Cardiac muscle cell (in vitro differentiated cells and primary cell): Measurements from ENCODE around the gene CHD9NB. TPM values are rescaled to one million over a fixed set of nuclear protein-coding genes. Genes with fewer than 3 reads are reported as not detected.

Source experiments
- DNase-seq, 2 donors: peaks; one replicate each; pipeline versions ENCODE4 v3.0.0 to v3.0.0-alpha.2; 2010 to 2017; ENCODE audit warnings: low read depth in 1 of 2, low spot score in 1 of 2
- H3K27ac ChIP-seq: fragments of 200-600 bp; sonication (generic); 2 replicates; pipeline ENCODE4 v1.5.1; 2016
- H3K27me3 ChIP-seq: fragments of 200-600 bp; sonication (generic); 2 replicates; pipeline ENCODE4 v1.6.0; 2016; ENCODE audit warnings: control low read depth
- H3K36me3 ChIP-seq: fragments of 200-600 bp; sonication (generic); 2 replicates; pipeline ENCODE4 v1.5.1; 2016; ENCODE audit warnings: control low read depth
- H3K4me1 ChIP-seq: fragments of 200-600 bp; sonication (generic); 2 replicates; pipeline ENCODE4 v1.8.1; 2017; ENCODE audit warnings: low read depth, mild to moderate bottlenecking, mixed run types
- H3K4me3 ChIP-seq: fragments of 200-600 bp; sonication (generic); 2 replicates; pipeline ENCODE4 v1.5.1; 2016; ENCODE audit warnings: mild to moderate bottlenecking
- H3K9me3 ChIP-seq: fragments of 200-600 bp; sonication (generic); 2 replicates; pipeline ENCODE4 v1.5.1; 2017; ENCODE audit warnings: low read depth, mild to moderate bottlenecking, control low read depth
- polyA plus RNA-seq: library from polyadenylated mRNA; unstranded; fragments of >200 nt; fragmentation: Nextera tagmentation; extraction: Ambion mirVana; gene quantifications from 2 replicates; pipeline ENCODE4 v1.2.1, GENCODE V29; 2016
- total RNA-seq: library from RNA; depleted of rRNA; stranded (reverse); fragments of >200 nt; gene quantifications from 2 replicates; pipeline ENCODE4 v1.2.3, GENCODE V29; 2016
- TF ChIP-seq, protein P1 (sequence below): IDR thresholded peaks from 2 replicates; pipeline ENCODE4 v1.5.1; 2012; ENCODE audit warnings: low read depth, mild to moderate bottlenecking, low read length

Gene CHD9NB
- total and polyA plus RNA-seq, 2 experiments from 2014 or later, result 0.12 TPM; not detected in 1

DNA sequence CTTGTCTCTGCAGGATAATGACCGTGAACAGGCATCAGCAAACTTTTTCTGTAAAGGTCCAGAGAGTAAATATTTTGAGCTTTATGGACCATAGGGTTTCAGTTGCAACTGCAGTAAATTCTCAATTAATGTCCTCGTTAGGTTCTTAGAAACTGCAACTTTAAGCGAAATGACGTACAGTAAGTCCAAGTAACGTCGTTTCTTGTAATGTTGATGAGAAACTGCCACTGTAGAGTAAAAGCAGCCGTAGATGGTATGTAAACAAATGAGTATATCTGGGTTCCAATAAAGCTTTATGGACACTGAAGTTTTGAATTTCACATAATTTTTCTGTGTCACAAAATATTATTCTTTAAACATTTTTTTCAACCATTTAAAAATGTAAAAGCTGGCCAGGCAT lies 7.0 kb upstream of the CHD9NB start:
- no peak for DNase-seq
- Histone ChIP-seq H3K27ac (no peak overlapping the region), H3K27me3 (no peaks in the 10 kb centered on the region), H3K4me1 (no peaks in the 10 kb centered on the region), H3K36me3 (no peaks in the 10 kb centered on the region), H3K9me3 (no peaks in the 10 kb centered on the region), H3K4me3 (no peak overlapping the region)
- TF ChIP-seq, protein P1, sequence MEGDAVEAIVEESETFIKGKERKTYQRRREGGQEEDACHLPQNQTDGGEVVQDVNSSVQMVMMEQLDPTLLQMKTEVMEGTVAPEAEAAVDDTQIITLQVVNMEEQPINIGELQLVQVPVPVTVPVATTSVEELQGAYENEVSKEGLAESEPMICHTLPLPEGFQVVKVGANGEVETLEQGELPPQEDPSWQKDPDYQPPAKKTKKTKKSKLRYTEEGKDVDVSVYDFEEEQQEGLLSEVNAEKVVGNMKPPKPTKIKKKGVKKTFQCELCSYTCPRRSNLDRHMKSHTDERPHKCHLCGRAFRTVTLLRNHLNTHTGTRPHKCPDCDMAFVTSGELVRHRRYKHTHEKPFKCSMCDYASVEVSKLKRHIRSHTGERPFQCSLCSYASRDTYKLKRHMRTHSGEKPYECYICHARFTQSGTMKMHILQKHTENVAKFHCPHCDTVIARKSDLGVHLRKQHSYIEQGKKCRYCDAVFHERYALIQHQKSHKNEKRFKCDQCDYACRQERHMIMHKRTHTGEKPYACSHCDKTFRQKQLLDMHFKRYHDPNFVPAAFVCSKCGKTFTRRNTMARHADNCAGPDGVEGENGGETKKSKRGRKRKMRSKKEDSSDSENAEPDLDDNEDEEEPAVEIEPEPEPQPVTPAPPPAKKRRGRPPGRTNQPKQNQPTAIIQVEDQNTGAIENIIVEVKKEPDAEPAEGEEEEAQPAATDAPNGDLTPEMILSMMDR, result no peak

DNA sequence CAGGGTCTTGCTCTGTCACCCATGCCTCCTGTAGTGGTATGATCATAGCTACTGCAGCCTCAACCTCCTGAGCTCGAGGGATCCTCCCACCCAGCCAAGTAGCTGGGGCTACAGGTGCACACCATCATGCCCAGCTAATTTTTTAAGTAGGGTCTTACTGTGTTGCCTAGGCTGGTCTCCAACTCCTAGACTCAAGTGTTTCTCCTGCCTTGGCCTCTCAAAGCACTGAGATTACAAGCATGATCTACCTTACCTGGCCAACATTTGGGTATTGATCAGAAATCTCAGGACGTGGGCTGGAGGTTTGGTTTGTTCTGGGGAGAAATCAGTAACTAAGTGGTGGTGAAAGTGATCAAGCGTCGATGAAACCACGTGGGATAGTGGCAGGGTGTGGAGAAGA lies 6.2 kb upstream of the CHD9NB start:
- no peak overlapping the region for H3K27ac ChIP-seq
- no peaks in the 10 kb centered on the region for H3K36me3 ChIP-seq
- TF ChIP-seq, protein P1, result no peak
- H3K4me3 ChIP-seq, result no peak overlapping the region
- no peak for DNase-seq
- no peaks in the 10 kb centered on the region for H3K27me3 ChIP-seq
- H3K4me1 ChIP-seq, result no peaks in the 10 kb centered on the region
- no peaks in the 10 kb centered on the region for H3K9me3 ChIP-seq

DNA sequence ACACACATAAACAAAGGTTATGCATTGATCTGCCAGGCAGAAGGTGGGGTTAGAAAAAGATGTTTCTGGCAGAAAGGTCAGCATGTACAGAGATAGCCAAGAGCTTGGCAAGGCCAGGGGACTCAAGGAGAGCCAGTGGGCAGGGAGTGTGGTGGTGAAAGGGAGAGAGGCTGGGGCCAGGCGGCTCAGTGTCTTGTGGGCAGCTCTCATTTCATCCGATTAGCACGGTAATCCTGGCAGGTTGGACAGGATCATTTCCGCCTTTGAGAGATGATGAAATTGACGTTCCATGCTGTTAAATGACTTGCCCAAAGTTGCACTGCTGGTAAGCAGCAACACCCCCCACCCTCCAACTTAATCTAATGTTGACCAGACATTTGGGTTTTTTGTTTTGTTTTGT lies 5.7 kb upstream of the CHD9NB start:
- H3K4me1 ChIP-seq, result no peaks in the 10 kb centered on the region
- TF ChIP-seq, protein P1, result no peak
- no peaks in the 10 kb centered on the region for H3K9me3 ChIP-seq
- no peak overlapping the region for H3K27ac ChIP-seq
- H3K27me3 ChIP-seq, result no peaks in the 10 kb centered on the region
- no peaks in the 10 kb centered on the region for H3K36me3 ChIP-seq
- no peak for DNase-seq
- no peak overlapping the region for H3K4me3 ChIP-seq

DNA sequence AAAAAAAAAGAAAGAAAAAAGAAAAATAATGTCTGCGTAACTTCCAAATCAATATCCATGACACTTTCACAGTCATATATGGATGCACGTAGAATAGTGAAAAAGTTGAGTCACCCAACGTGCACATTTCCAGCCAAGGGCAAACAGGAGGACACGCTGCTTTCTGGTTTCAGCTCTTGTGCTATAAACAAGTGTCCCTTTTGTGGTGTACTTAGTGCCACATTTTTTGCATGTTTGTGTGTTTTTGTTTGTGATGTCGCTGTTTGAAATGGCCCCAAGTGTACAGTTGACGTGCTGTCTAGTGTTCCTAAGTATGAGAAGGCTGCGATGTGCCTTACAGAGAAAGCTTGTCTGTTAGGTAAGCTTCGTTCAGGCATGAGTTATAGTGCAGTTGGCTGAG lies 5.0 kb upstream of the CHD9NB start:
- no peaks in the 10 kb centered on the region for H3K27me3 ChIP-seq
- no peak overlapping the region for H3K27ac ChIP-seq
- no peaks in the 10 kb centered on the region for H3K4me1 ChIP-seq
- H3K4me3 ChIP-seq, result no peak overlapping the region
- H3K36me3 ChIP-seq, result no peaks in the 10 kb centered on the region
- TF ChIP-seq, protein P1, result no peak
- no peak for DNase-seq
- H3K9me3 ChIP-seq, result no peaks in the 10 kb centered on the region

DNA sequence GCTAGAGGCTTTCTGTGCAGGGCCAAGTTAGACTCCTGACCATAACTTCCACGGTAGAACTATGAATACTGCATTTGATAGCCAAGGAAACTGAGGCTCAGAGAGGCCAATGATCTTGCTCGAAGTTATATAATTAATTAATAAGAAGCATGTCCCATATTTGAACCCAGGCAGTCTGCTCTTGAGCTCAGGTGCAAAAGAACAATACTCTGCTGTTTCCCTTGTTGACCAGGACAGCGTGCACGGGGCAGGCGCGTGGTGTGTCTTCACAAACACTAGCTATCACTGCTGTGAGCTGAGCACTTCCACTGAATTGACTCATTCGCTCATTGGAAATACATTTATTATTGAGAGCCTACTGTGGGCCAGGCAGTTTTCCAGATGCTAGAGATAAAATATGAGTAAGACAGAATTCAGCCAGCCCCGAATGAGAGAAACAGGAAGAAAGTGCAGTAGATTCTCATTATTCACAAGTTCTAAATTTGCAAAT lies 3.7 kb upstream of the CHD9NB start:
- H3K27me3 ChIP-seq, result no peaks in the 10 kb centered on the region
- TF ChIP-seq, protein P1, result no peak
- DNase-seq, result peak in 1 of 2 donors; percentile 68
- H3K4me3 ChIP-seq, result no peak overlapping the region
- no peaks in the 10 kb centered on the region for H3K36me3 ChIP-seq
- peak overlapping the region; percentile 89 for H3K27ac ChIP-seq
- H3K4me1 ChIP-seq, result no peaks in the 10 kb centered on the region
- no peaks in the 10 kb centered on the region for H3K9me3 ChIP-seq
